ENCODE data around the gene THOC7.

The THOC7 gene

DNA sequence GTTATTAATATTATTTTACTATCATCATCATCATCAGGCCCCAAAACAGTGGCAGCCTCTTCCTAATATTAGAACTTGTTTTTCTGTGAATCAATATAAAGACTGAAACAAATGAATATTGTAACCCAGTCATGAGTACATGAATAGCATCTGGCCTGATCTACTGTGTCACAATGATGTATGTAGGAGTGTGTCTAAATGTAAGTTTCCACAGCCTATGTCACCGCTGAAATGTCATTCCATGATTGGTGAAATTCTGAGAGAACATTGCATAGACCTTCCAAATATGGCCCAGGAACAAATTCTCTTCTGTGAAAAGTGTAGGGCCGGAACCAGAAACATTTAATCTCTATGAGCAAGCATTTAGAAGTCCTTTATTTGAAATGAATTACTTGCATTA is 65.1 kb downstream of the THOC7 start:
- TF ChIP-seq GATA3 (IDR thresholded peaks at IDR 0.05; ENCODE audit: low read depth, low read length): no peak

- no peak for TF ChIP-seq GATA3 (IDR thresholded peaks at IDR 0.05; ENCODE audit: low read depth, low read length)
- no peak for TF ChIP-seq GATA2 (IDR thresholded peaks at IDR 0.05; ENCODE audit: low read depth, low read length)
Observed at GRCh38 chr3:63795438-63795837, 68.2 kb downstream of the THOC7 start.

DNA sequence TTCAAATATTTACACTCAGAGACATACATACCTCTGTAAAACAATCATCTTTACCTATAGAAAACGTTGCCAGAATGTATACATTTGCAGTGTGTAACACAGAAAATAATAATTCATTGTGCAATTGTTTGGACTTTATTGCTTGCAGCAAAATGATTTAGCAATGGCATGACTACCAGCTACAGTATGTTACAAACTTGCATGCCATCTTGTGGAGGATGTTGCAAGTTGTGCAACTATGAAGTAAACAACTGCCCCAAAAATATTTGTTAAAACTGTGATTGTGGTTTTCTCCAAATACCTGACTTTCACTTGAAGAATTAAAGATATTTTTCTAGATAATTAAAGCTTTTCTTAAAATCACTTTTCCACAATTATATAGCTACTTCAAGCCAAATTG is 71.6 kb downstream of the THOC7 start:
- no peak for TF ChIP-seq GATA2 (IDR thresholded peaks at IDR 0.05; ENCODE audit: low read depth, low read length)
- TF ChIP-seq GATA3 (IDR thresholded peaks at IDR 0.05; ENCODE audit: low read depth, low read length): no peak

All from SH-SY5Y (cell line).